Measurements from ENCODE around the gene TEAD1.

DNA sequence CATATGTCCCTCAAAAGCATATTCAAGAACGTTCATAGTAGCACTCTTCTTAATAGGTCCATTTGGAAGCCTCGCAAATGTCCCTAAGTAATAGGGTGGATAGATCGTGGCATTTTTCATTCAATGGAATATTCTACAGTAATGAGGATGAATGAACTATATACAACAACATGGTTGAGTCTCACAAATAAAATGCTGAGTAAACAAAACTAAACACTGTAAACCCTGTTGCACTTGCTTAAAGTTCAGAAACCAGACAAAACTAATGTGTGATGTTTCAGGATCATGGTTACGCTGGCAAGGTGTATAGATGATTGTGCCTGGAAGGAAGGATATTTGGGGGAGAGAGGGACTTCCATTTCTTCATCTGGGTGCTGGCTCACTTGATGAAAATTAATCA is 244.4 kb downstream of the TEAD1 start:
- TF ChIP-seq CTCF (IDR thresholded peaks at IDR 0.05) (no peak), MYC (IDR thresholded peaks at IDR 0.05; ENCODE audit: borderline replicate concordance, low read length) (no peak), EP300 (IDR thresholded peaks at IDR 0.05) (no peak), MAFK (IDR thresholded peaks at IDR 0.05; ENCODE audit: partially characterized antibody) (peak; percentile 96), FOXS1 (CRISPR knock-in tag; IDR thresholded peaks at IDR 0.05) (no peak), SMC3 (IDR thresholded peaks at IDR 0.05) (no peak), POLR2A (IDR thresholded peaks at IDR 0.05; ENCODE audit: low read length) (no peak), USF2 (IDR thresholded peaks at IDR 0.05) (no peak), HDAC2 (IDR thresholded peaks at IDR 0.05) (no peak), EHMT2 (IDR thresholded peaks at IDR 0.05; ENCODE audit: low read depth) (no peak), RCOR1 (IDR thresholded peaks at IDR 0.05; ENCODE audit: low read depth, low read length) (no peak), BHLHE40 (IDR thresholded peaks at IDR 0.05; ENCODE audit: low read depth, low read length) (no peak), REST (IDR thresholded peaks at IDR 0.05) (no peak)

Measured in A549 (cell line).